ENCODE measurements around the gene LARGE1.
"Not testable (repeated sequence)": the region's sequence is repeated elsewhere in the genome, so short reads cannot be mapped to it uniquely, and the experiment has no call there.

Gene LARGE1

GRCh38 chr22:33472462-33473344 lies 447.6 kb downstream of the LARGE1 start:
- no peak for DNase-seq (ENCODE audit: low read depth)

GRCh38 chr22:33470456-33470855 lies 449.8 kb downstream of the LARGE1 start:
- DNase-seq (ENCODE audit: low read depth): no peak

GRCh38 chr22:33467620-33468095 lies 452.6 kb downstream of the LARGE1 start:
- DNase-seq (ENCODE audit: low read depth): no peak

GRCh38 chr22:33467080-33467479 lies 453.2 kb downstream of the LARGE1 start:
- DNase-seq (ENCODE audit: low read depth): no peak

GRCh38 chr22:33465554-33465953 lies 454.7 kb downstream of the LARGE1 start:
- DNase-seq (ENCODE audit: low read depth): no peak

- no peak for DNase-seq (ENCODE audit: low read depth)
These were observed 455.6 kb downstream of the LARGE1 start for GRCh38 chr22:33464698-33465097.

GRCh38 chr22:33461698-33462434 lies 458.4 kb downstream of the LARGE1 start:
- no peak for DNase-seq (ENCODE audit: low read depth)

- not testable (repeated sequence) for DNase-seq (ENCODE audit: low read depth)
These were observed 459.0 kb downstream of the LARGE1 start for GRCh38 chr22:33461245-33461644.

- no peak for DNase-seq (ENCODE audit: low read depth)
These were observed 461.1 kb downstream of the LARGE1 start for GRCh38 chr22:33459137-33459536.

- DNase-seq (ENCODE audit: low read depth): no peak
These were observed 463.8 kb downstream of the LARGE1 start for GRCh38 chr22:33456511-33456910.

GRCh38 chr22:33455036-33455435 lies 465.2 kb downstream of the LARGE1 start:
- no peak for DNase-seq (ENCODE audit: low read depth)

- DNase-seq (ENCODE audit: low read depth): no peak
These were observed 468.3 kb downstream of the LARGE1 start for GRCh38 chr22:33451866-33452469.

- no peak for DNase-seq (ENCODE audit: low read depth)
These were observed 469.5 kb downstream of the LARGE1 start for GRCh38 chr22:33450756-33451155.

- DNase-seq (ENCODE audit: low read depth): no peak
These were observed 472.5 kb downstream of the LARGE1 start for GRCh38 chr22:33447733-33448132.

GRCh38 chr22:33443683-33444082 lies 476.6 kb downstream of the LARGE1 start:
- DNase-seq (ENCODE audit: low read depth): no peak

GRCh38 chr22:33440756-33441155 lies 479.5 kb downstream of the LARGE1 start:
- no peak for DNase-seq (ENCODE audit: low read depth)

- no peak for DNase-seq (ENCODE audit: low read depth)
These were observed 482.0 kb downstream of the LARGE1 start for GRCh38 chr22:33438273-33438672.

- DNase-seq (ENCODE audit: low read depth): no peak
These were observed 489.0 kb downstream of the LARGE1 start for GRCh38 chr22:33431300-33431699.

GRCh38 chr22:33429281-33429680 lies 491.0 kb downstream of the LARGE1 start:
- DNase-seq (ENCODE audit: low read depth): no peak

GRCh38 chr22:33427461-33427860 lies 492.8 kb downstream of the LARGE1 start:
- no peak for DNase-seq (ENCODE audit: low read depth)

GRCh38 chr22:33426451-33426850 lies 493.8 kb downstream of the LARGE1 start:
- no peak for DNase-seq (ENCODE audit: low read depth)

- DNase-seq (ENCODE audit: low read depth): no peak
These were observed 498.4 kb downstream of the LARGE1 start for GRCh38 chr22:33421859-33422258.

- DNase-seq (ENCODE audit: low read depth): no peak
These were observed 501.8 kb downstream of the LARGE1 start for GRCh38 chr22:33418484-33418883.

All from HS-27A (cell line).